OCI-LY1 (cell line): Measurements from ENCODE around the gene LINGO1.

Experiments
- H2AFZ ChIP-seq: fragments of 200-600 bp; sonication (generic), shearing (Covaris generic); 2 replicates; pipeline ENCODE4 v1.6.0; 2014; ENCODE audit warnings: antibody characterized with exemption, mild to moderate bottlenecking, low read length
- H3F3A ChIP-seq: fragments of 200-600 bp; sonication (generic), shearing (Covaris generic); 2 replicates; pipeline ENCODE4 v1.6.0; 2014; ENCODE audit warnings: mild to moderate bottlenecking, antibody characterized with exemption, low read length, moderate library complexity; ENCODE audit not compliant: insufficient read depth
- H3K27ac ChIP-seq: fragments of 200-600 bp; sonication (generic); 2 replicates; pipeline ENCODE4 v1.5.1; 2014; ENCODE audit warnings: low read length, mixed run types, mild to moderate bottlenecking, low read depth; ENCODE audit not compliant: poor library complexity, severe bottlenecking
- H3K27me3 ChIP-seq: fragments of 200-600 bp; sonication (generic); 2 replicates; pipeline ENCODE4 v1.6.0; 2014; ENCODE audit warnings: antibody characterized with exemption, mild to moderate bottlenecking, low read length, moderate library complexity; ENCODE audit not compliant: insufficient read depth
- H3K36me3 ChIP-seq: fragments of 200-600 bp; sonication (generic); 2 replicates; pipeline ENCODE4 v1.6.1; 2014; ENCODE audit warnings: mild to moderate bottlenecking, antibody characterized with exemption, low read length, moderate library complexity, mixed read lengths; ENCODE audit not compliant: insufficient read depth
- H3K4me1 ChIP-seq: fragments of 200-600 bp; sonication (generic); 2 replicates; pipeline ENCODE4 v1.5.1; 2014; ENCODE audit warnings: mild to moderate bottlenecking, low read length, moderate library complexity; ENCODE audit not compliant: insufficient read depth, severe bottlenecking
- H3K4me2 ChIP-seq: fragments of 200-600 bp; sonication (generic), shearing (Covaris generic); 2 replicates; pipeline ENCODE4 v1.6.1; 2014; ENCODE audit warnings: low read length
- H3K4me3 ChIP-seq: fragments of 200-600 bp; sonication (generic); 2 replicates; pipeline ENCODE4 v1.5.1; 2014; ENCODE audit warnings: low read length, low read depth, mild to moderate bottlenecking, mixed read lengths; ENCODE audit not compliant: poor library complexity, severe bottlenecking
- H3K79me2 ChIP-seq: fragments of 200-600 bp; shearing (Covaris generic); 2 replicates; pipeline ENCODE4 v1.6.1; 2016; ENCODE audit warnings: mixed run types, low read length, mixed read lengths; ENCODE audit not compliant: insufficient read depth
- H3K9ac ChIP-seq: fragments of 200-600 bp; sonication (generic), shearing (Covaris generic); 2 replicates; pipeline ENCODE4 v1.6.1; 2014; ENCODE audit warnings: mild to moderate bottlenecking, low read length, mixed read lengths
- H3K9me2 ChIP-seq: fragments of 200-600 bp; sonication (generic), shearing (Covaris generic); 2 replicates; pipeline ENCODE4 v1.6.1; 2014; ENCODE audit warnings: low read depth, mild to moderate bottlenecking, low read length, mixed read lengths
- H3K9me3 ChIP-seq: fragments of 200-600 bp; shearing (Covaris generic); 2 replicates; pipeline ENCODE4 v1.6.1; 2014; ENCODE audit warnings: low read length, mixed read lengths
- H4K20me1 ChIP-seq: fragments of 200-600 bp; sonication (generic), shearing (Covaris generic); 2 replicates; pipeline ENCODE4 v1.6.0; 2016; ENCODE audit warnings: mild to moderate bottlenecking, low read length; ENCODE audit not compliant: insufficient read depth
- EZH2 ChIP-seq: fragments of 200-600 bp; sonication (generic), shearing (Covaris generic); IDR thresholded peaks from 2 replicates; pipeline ENCODE4 v1.8.0; 2017; ENCODE audit warnings: borderline replicate concordance, mixed run types, mild to moderate bottlenecking, antibody characterized with exemption, low read length, moderate library complexity, mixed read lengths
- TF ChIP-seq, protein P1 (sequence below): fragments of 200-600 bp; sonication (generic), shearing (Covaris generic); IDR thresholded peaks from 2 replicates; pipeline ENCODE4 v1.5.1; 2017; ENCODE audit warnings: mild to moderate bottlenecking, antibody characterized with exemption, low read length, moderate library complexity, mixed read lengths

The LINGO1 gene

DNA sequence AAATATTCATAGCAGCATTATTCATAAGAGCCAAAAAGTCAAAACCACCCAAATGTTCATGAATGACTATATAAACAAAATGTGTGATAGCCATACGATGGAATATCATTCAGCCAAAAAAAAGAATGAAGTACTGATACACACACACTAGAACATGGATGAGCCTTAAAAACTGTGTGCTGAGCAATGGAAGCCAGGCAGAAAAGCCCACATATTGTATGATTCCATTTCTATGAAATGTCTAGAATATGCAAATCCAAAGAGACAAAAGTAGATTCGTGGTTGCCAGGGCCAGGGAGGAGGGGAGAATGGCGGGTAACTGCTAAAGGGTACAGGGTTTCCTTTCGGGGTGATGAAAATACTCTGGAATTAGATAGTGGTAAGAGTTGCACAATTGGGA lies 37.2 kb upstream of the LINGO1 start:
- H3K27ac ChIP-seq: no peak overlapping the region
- H3K27me3 ChIP-seq: peaks cover 7% of the 10 kb centered on the region; the same call in 1 of the 2 replicates
- TF ChIP-seq, protein P1, sequence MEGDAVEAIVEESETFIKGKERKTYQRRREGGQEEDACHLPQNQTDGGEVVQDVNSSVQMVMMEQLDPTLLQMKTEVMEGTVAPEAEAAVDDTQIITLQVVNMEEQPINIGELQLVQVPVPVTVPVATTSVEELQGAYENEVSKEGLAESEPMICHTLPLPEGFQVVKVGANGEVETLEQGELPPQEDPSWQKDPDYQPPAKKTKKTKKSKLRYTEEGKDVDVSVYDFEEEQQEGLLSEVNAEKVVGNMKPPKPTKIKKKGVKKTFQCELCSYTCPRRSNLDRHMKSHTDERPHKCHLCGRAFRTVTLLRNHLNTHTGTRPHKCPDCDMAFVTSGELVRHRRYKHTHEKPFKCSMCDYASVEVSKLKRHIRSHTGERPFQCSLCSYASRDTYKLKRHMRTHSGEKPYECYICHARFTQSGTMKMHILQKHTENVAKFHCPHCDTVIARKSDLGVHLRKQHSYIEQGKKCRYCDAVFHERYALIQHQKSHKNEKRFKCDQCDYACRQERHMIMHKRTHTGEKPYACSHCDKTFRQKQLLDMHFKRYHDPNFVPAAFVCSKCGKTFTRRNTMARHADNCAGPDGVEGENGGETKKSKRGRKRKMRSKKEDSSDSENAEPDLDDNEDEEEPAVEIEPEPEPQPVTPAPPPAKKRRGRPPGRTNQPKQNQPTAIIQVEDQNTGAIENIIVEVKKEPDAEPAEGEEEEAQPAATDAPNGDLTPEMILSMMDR: no peak
- H3K36me3 ChIP-seq: no peaks in the 10 kb centered on the region
- no peaks in the 10 kb centered on the region for H3F3A ChIP-seq
- no peaks in the 10 kb centered on the region for H4K20me1 ChIP-seq
- no peaks in the 10 kb centered on the region for H3K9me3 ChIP-seq
- H3K79me2 ChIP-seq: no peaks in the 10 kb centered on the region
- H3K4me1 ChIP-seq: no peaks in the 10 kb centered on the region
- H3K9ac ChIP-seq: no peak overlapping the region
- no peaks in the 10 kb centered on the region for H3K9me2 ChIP-seq
- no peak overlapping the region for H2AFZ ChIP-seq
- no peak overlapping the region for H3K4me2 ChIP-seq
- no peak overlapping the region for H3K4me3 ChIP-seq

DNA sequence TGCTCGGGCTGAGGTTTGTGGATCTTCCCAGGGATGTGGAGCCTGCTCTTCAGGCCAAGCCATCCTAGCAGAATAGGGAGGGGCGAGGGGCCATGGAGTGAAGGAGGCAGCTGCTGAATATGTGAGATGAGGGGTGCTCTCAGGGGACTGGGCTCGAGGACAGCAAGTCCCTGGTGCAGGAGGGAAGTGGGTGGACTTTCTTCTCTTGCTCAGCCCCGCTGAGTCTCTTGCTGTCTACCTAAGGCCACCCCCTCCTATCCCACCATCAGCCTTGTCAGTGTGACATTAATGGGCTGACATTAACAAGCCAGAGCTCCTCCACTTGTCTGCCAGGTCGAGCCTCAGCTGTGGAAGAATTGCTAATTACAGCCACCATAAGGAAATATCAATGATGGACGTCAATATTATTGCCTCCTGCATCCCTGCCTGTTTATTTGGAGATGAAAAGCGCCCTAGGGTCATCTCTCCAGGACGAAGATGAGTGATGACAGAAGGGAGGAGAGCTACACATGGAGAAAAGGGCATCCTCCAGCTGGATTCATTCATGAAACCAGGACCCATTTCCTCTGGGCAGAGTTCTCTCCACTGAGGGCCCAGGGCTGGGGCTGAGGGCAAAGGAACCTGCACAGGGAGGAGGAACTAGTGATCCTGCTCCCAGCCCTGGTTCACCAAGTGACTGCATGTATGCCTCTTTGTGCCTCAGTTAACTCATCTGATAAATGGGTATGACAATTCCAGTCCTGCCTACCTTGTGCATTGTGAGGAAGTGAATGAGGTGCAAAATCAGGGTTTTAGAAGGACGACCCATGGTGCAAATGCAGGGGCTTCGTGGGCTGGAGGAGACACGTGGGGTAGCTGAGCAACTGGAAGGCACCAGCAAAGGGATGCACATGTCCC lies 34.9 kb upstream of the LINGO1 start:
- Histone ChIP-seq H2AFZ (no peak overlapping the region), H3K9me2 (no peaks in the 10 kb centered on the region), H3K4me3 (no peak overlapping the region), H4K20me1 (no peaks in the 10 kb centered on the region), H3K4me2 (no peak overlapping the region), H3K36me3 (no peaks in the 10 kb centered on the region), H3F3A (no peaks in the 10 kb centered on the region), H3K27ac (no peak overlapping the region), H3K9ac (no peak overlapping the region), H3K9me3 (no peaks in the 10 kb centered on the region), H3K4me1 (no peaks in the 10 kb centered on the region), H3K79me2 (no peaks in the 10 kb centered on the region), H3K27me3 (peaks cover 3% of the 10 kb centered on the region; the same call in 1 of the 2 replicates)
- TF ChIP-seq, protein P1: no peak
- no peak for TF ChIP-seq EZH2

DNA sequence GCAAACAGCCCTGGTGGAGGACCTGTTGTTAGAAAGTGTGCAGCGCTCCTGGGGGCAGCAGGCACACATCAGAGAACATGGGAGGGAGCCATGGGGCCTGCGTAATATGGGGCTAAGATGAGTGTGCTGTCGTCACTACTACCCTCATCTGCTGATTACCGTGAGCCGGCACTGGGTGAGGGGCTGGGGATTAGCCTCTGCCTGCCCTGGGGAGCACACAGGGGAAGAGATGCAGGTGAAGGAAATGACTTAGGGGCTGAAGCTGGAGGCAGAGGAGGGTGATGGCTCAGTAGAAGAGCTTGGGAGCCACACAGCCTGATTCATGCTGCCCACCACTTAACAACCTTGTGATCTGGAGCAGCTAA lies 33.6 kb upstream of the LINGO1 start:
- H3K36me3 ChIP-seq: no peaks in the 10 kb centered on the region
- no peaks in the 10 kb centered on the region for H3K27me3 ChIP-seq
- no peaks in the 10 kb centered on the region for H3F3A ChIP-seq
- H3K9me3 ChIP-seq: no peaks in the 10 kb centered on the region
- no peaks in the 10 kb centered on the region for H3K9me2 ChIP-seq
- H3K4me2 ChIP-seq: no peak overlapping the region
- no peaks in the 10 kb centered on the region for H4K20me1 ChIP-seq
- H3K27ac ChIP-seq: no peak overlapping the region
- no peak overlapping the region for H3K9ac ChIP-seq
- no peak for TF ChIP-seq EZH2
- TF ChIP-seq, protein P1: no peak
- H3K4me1 ChIP-seq: no peaks in the 10 kb centered on the region
- H3K79me2 ChIP-seq: no peaks in the 10 kb centered on the region
- H2AFZ ChIP-seq: no peak overlapping the region
- no peak overlapping the region for H3K4me3 ChIP-seq
